HepG2 (cell line): ENCODE data around the gene GSS. TPM values are rescaled to one million over a fixed set of nuclear protein-coding genes. Genes with fewer than 3 reads are reported as not detected.
A peak's percentile ranks its signal among the peaks of the same experiment; 100 is the strongest.

Experiments used
- CREM ChIP-seq, 2 experiments: sonication (generic) in 1 of 2; formaldehyde crosslinking in 1 of 2; IDR thresholded peaks; 2 replicates each; pipeline versions ENCODE4 v1.4.0 to v1.6.1; 2016 to 2020; ENCODE audit warnings: antibody characterized with exemption in 1 of 2, mild to moderate bottlenecking in 1 of 2, missing genetic modification reagents in 1 of 2
- DR1 ChIP-seq: sonication (generic); formaldehyde crosslinking; IDR thresholded peaks from 2 replicates; pipeline ENCODE4 v1.8.0; 2021; ENCODE audit warnings: mild to moderate bottlenecking, missing genetic modification reagents, inconsistent platforms
- ELF3 ChIP-seq: IDR thresholded peaks from 2 replicates; pipeline ENCODE4 v1.6.1; 2016; ENCODE audit warnings: missing genetic modification reagents, missing compliant biosample characterization
- GATA4 ChIP-seq: sonication (generic); IDR thresholded peaks from 2 replicates; pipeline ENCODE4 v1.6.1; 2016; ENCODE audit warnings: antibody characterized with exemption, low read depth, borderline replicate concordance
- HIC2 ChIP-seq: sonication (generic); formaldehyde crosslinking; IDR thresholded peaks from 2 replicates; pipeline ENCODE4 v1.9.0; 2022; ENCODE audit warnings: low read depth, missing genetic modification reagents
- HNRNPUL1 ChIP-seq: fragments of 200-400 bp; formaldehyde crosslinking; IDR thresholded peaks from 2 replicates; pipeline ENCODE4 v1.6.1; 2017; ENCODE audit warnings: low read depth, mild to moderate bottlenecking, low read length, moderate library complexity
- MAFG ChIP-seq: sonication (generic); formaldehyde crosslinking; IDR thresholded peaks from 2 replicates; pipeline ENCODE4 v1.5.1; 2020; ENCODE audit warnings: mild to moderate bottlenecking, missing genetic modification reagents
- MNT ChIP-seq: fragments of 450-650 bp; IDR thresholded peaks from 2 replicates; pipeline ENCODE4 v1.6.1; 2016
- RFX3 ChIP-seq: IDR thresholded peaks from 2 replicates; pipeline ENCODE4 v1.6.1; 2016; ENCODE audit warnings: missing biosample characterization, missing genetic modification reagents
- SRF ChIP-seq: IDR thresholded peaks from 2 replicates; pipeline ENCODE4 v1.6.1; 2011; ENCODE audit warnings: mild to moderate bottlenecking, low read depth, low read length, moderate library complexity
- SYNCRIP ChIP-seq: fragments of 200-400 bp; formaldehyde crosslinking; IDR thresholded peaks from 2 replicates; pipeline ENCODE4 v1.6.1; 2018; ENCODE audit warnings: mild to moderate bottlenecking, low read depth, low read length; ENCODE audit not compliant: insufficient read depth
- TEAD2 ChIP-seq: sonication (generic); formaldehyde crosslinking; IDR thresholded peaks from 2 replicates; pipeline ENCODE4 v1.9.0; 2021; ENCODE audit warnings: missing genetic modification reagents
- ZBTB33 ChIP-seq: sonication (generic); formaldehyde crosslinking; IDR thresholded peaks from 2 replicates; pipeline ENCODE4 v1.4.0; 2020; ENCODE audit warnings: missing genetic modification reagents
- ZNF142 ChIP-seq: sonication (generic); formaldehyde crosslinking; IDR thresholded peaks from 2 replicates; pipeline ENCODE4 v1.4.0; 2020; ENCODE audit warnings: missing genetic modification reagents
- ZNF704 ChIP-seq: sonication (generic); formaldehyde crosslinking; IDR thresholded peaks from 2 replicates; pipeline ENCODE4 v1.8.1; 2023; ENCODE audit warnings: mild to moderate bottlenecking, inconsistent platforms, moderate library complexity, missing genetic modification reagents, borderline replicate concordance
- polyA plus RNA-seq, 8 experiments: library from polyadenylated mRNA; depleted of rRNA in 3 of 8; stranded (reverse) in 7 of 8; unstranded in 1 of 8; fragments of >200 nt; fragmentation: Illumina TruSeq in 4 of 8; extraction: Trizol in 4 of 8; gene quantifications; 2 replicates each; pipeline versions ENCODE4 v1.2.1 to v1.2.3, GENCODE V29; 2011 to 2016; ENCODE audit warnings: low read depth in 4 of 8, missing spikeins in 1 of 8, mixed read lengths in 1 of 8; ENCODE audit not compliant: insufficient read depth in 1 of 8
- total RNA-seq, 5 experiments: library from RNA; depleted of rRNA; stranded (reverse); fragments of >200 nt; fragmentation: Illumina TruSeq; extraction: Trizol; gene quantifications; 2 replicates each; pipeline ENCODE4 v1.2.3, GENCODE V29; 2016; ENCODE audit warnings: low read depth in 1 of 5

The GSS gene
- total and polyA plus RNA-seq, 2 of the 13 experiments (the other 11 are each of a cell fraction or from before 2014, with no cell fraction given) = 80.1 to 102 TPM

GRCh38 chr20:34955231-34956040 lies at the start of gene GSS, which contains the start of gene MYH7B (continued):
- TF ChIP-seq ZNF142 (CRISPR knock-in tag) = peak; percentile 94
- no peak for TF ChIP-seq MNT
- no peak; the same call in 1 of the 2 replicates for TF ChIP-seq ZBTB33 (CRISPR knock-in tag)
- TF ChIP-seq ZNF704 = peak; percentile 96; the same call in 1 of the 2 replicates
- no peak for TF ChIP-seq MAFG (CRISPR knock-in tag)
- TF ChIP-seq GATA4 = peak; percentile 82
- TF ChIP-seq CREM (IDR thresholded peaks at IDR 0.05) = 0 out of 2 replicates have a peak, but pooled peaks have one; percentile 69
- TF ChIP-seq CREM (CRISPR knock-in tag; IDR thresholded peaks at IDR 0.05) = no peak
- TF ChIP-seq RFX3 (CRISPR knock-in tag) = no peak; the same call in 1 of the 2 replicates
- TF ChIP-seq TEAD2 = no peak; the same call in 1 of the 2 replicates
- peak; percentile 85; the same call in 1 of the 2 replicates for TF ChIP-seq ELF3
- TF ChIP-seq DR1 (CRISPR knock-in tag) = peak; percentile 98
- no peak for TF ChIP-seq SRF
- no peak for TF ChIP-seq SYNCRIP
- TF ChIP-seq HIC2 (CRISPR knock-in tag) = peak; percentile 18
- no peak for TF ChIP-seq HNRNPUL1
